ENCODE results near the gene SPON1.

The SPON1 gene

DNA sequence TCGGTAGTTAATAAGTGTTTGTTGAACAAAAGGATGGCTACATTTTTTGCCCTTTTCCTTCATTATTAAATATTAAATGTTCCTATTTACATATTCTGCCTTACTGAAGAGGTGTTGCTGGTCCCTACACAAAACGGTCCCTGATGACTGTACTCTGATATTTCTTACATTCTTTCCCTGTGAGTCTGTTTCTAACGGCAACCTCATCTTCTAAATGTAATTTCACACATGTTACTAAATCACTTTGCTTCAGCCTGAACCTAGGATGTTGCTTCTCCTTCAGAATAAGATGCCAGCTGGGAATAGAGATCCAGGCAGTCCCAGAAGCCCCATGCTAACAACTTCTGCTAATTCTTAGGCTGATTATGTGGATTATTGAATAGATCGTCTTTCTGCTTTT, 50.3 kb downstream of the SPON1 start:
- TF ChIP-seq, protein P1, sequence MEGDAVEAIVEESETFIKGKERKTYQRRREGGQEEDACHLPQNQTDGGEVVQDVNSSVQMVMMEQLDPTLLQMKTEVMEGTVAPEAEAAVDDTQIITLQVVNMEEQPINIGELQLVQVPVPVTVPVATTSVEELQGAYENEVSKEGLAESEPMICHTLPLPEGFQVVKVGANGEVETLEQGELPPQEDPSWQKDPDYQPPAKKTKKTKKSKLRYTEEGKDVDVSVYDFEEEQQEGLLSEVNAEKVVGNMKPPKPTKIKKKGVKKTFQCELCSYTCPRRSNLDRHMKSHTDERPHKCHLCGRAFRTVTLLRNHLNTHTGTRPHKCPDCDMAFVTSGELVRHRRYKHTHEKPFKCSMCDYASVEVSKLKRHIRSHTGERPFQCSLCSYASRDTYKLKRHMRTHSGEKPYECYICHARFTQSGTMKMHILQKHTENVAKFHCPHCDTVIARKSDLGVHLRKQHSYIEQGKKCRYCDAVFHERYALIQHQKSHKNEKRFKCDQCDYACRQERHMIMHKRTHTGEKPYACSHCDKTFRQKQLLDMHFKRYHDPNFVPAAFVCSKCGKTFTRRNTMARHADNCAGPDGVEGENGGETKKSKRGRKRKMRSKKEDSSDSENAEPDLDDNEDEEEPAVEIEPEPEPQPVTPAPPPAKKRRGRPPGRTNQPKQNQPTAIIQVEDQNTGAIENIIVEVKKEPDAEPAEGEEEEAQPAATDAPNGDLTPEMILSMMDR (IDR thresholded peaks at IDR 0.05; ENCODE audit: insufficient read depth, low read length, poor library complexity, severe bottlenecking) = no peak
- TF ChIP-seq EZH2phosphoT487 (conservative IDR thresholded peaks at IDR 0.05; ENCODE audit: low read length) = no peak
- Histone ChIP-seq H3K9me3 (ENCODE audit: insufficient read depth, low read length) (no peaks in the 10 kb centered on the region), H3K4me3 (ENCODE audit: insufficient read depth, low read length, poor library complexity, severe bottlenecking) (no peak overlapping the region), H3K27me3 (ENCODE audit: low read length) (no peaks in the 10 kb centered on the region), H3K27ac (ENCODE audit: low read depth, low read length) (no peak overlapping the region), H2AFZ (ENCODE audit: low read depth, low read length, severe bottlenecking) (no peak overlapping the region), H3F3A (ENCODE audit: insufficient read depth) (no peaks in the 10 kb centered on the region), H3K9ac (ENCODE audit: low read length) (no peak overlapping the region), H3K4me2 (ENCODE audit: low read depth, low read length, poor library complexity, severe bottlenecking) (no peak overlapping the region), H4K20me1 (ENCODE audit: low read depth, low read length) (no peaks in the 10 kb centered on the region), H3K9me2 (replicated peaks; ENCODE audit: insufficient read depth, low read length) (no peaks in the 10 kb centered on the region), H3K36me3 (ENCODE audit: low read length) (no peaks in the 10 kb centered on the region), H3K79me2 (ENCODE audit: insufficient read depth, low read length) (no peaks in the 10 kb centered on the region)

DNA sequence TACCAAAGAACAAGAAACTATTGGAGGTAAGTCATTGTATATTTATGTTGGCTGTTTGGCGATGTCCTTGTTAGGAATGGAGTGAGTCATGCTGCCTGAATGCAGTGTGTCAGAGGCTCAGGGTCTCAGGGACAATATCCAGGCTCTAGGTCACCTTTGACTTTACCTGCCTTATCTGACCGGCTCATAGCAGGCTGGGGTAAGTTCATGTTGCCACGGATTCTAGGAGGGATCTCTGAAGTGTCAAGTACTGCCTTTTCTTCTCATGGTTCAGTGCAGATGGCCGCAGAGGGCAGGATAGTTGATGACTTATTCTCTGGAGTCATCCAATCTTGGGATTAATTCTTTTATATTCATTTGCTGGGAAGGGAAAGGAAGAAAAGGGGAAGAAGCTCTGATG, 53.2 kb downstream of the SPON1 start:
- H2AFZ ChIP-seq (ENCODE audit: low read depth, low read length, severe bottlenecking) = no peak overlapping the region
- no peak overlapping the region for H3K9ac ChIP-seq (ENCODE audit: low read length)
- no peaks in the 10 kb centered on the region for H3K27me3 ChIP-seq (ENCODE audit: low read length)
- H3K4me2 ChIP-seq (ENCODE audit: low read depth, low read length, poor library complexity, severe bottlenecking) = no peak overlapping the region
- no peak overlapping the region for H3K27ac ChIP-seq (ENCODE audit: low read depth, low read length)
- peaks cover 3% of the 10 kb centered on the region; the same call in 1 of the 2 replicates for H3K9me2 ChIP-seq (replicated peaks; ENCODE audit: insufficient read depth, low read length)
- no peaks in the 10 kb centered on the region for H3K9me3 ChIP-seq (ENCODE audit: insufficient read depth, low read length)
- no peaks in the 10 kb centered on the region for H3F3A ChIP-seq (ENCODE audit: insufficient read depth)
- no peak overlapping the region for H3K4me3 ChIP-seq (ENCODE audit: insufficient read depth, low read length, poor library complexity, severe bottlenecking)
- H4K20me1 ChIP-seq (ENCODE audit: low read depth, low read length) = no peaks in the 10 kb centered on the region
- H3K36me3 ChIP-seq (ENCODE audit: low read length) = no peaks in the 10 kb centered on the region
- H3K79me2 ChIP-seq (ENCODE audit: insufficient read depth, low read length) = no peaks in the 10 kb centered on the region
- no peak for TF ChIP-seq EZH2phosphoT487 (conservative IDR thresholded peaks at IDR 0.05; ENCODE audit: low read length)
- TF ChIP-seq, protein P1 (IDR thresholded peaks at IDR 0.05; ENCODE audit: insufficient read depth, low read length, poor library complexity, severe bottlenecking) = no peak

DNA sequence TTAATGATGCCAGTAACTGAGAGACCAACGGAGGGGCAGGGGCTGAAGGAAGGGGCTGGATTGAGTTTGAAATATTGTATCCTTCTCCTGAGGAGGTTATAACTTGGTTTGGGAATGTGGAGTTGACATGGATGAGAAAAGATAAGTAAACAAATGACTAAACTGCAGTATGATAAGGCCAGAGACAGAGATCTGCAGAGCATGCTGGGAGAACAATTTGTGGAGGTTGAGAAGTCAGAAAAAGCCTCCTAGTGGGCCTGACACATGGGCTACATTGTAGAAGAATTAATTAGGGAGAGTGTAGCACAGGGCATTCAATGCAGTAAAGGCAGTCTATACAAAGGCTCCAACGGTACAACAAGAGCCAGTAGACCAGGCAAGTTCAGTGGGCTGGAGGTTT, 55.9 kb downstream of the SPON1 start:
- Histone ChIP-seq H3K27me3 (ENCODE audit: low read length) (no peaks in the 10 kb centered on the region), H3K36me3 (ENCODE audit: low read length) (no peaks in the 10 kb centered on the region), H3K79me2 (ENCODE audit: insufficient read depth, low read length) (no peaks in the 10 kb centered on the region), H4K20me1 (ENCODE audit: low read depth, low read length) (no peaks in the 10 kb centered on the region), H3K27ac (ENCODE audit: low read depth, low read length) (no peak overlapping the region), H3K9me2 (replicated peaks; ENCODE audit: insufficient read depth, low read length) (peaks cover 3% of the 10 kb centered on the region; the same call in 1 of the 2 replicates), H3K4me2 (ENCODE audit: low read depth, low read length, poor library complexity, severe bottlenecking) (no peak overlapping the region), H3K9me3 (ENCODE audit: insufficient read depth, low read length) (no peaks in the 10 kb centered on the region), H3K4me3 (ENCODE audit: insufficient read depth, low read length, poor library complexity, severe bottlenecking) (no peak overlapping the region), H3K9ac (ENCODE audit: low read length) (no peak overlapping the region), H2AFZ (ENCODE audit: low read depth, low read length, severe bottlenecking) (no peak overlapping the region), H3F3A (ENCODE audit: insufficient read depth) (no peaks in the 10 kb centered on the region)
- no peak for TF ChIP-seq EZH2phosphoT487 (conservative IDR thresholded peaks at IDR 0.05; ENCODE audit: low read length)
- TF ChIP-seq, protein P1 (IDR thresholded peaks at IDR 0.05; ENCODE audit: insufficient read depth, low read length, poor library complexity, severe bottlenecking) = no peak
